ENCODE data around the gene PERM1. TPM values are rescaled to one million over a fixed set of nuclear protein-coding genes. Genes with fewer than 3 reads are reported as not detected.
"Not testable (repeated sequence)": the region's sequence is repeated elsewhere in the genome, so short reads cannot be mapped to it uniquely, and the experiment has no call there.

PERM1 gene
- total RNA-seq, 1 experiment from 2014 or later: 0.39 TPM

GRCh38 chr1:1011396-1011949 lies 29.6 kb upstream of the PERM1 start (continued):
- no peak for TF ChIP-seq JUND (IDR thresholded peaks at IDR 0.05)
- TF ChIP-seq, protein P1, sequence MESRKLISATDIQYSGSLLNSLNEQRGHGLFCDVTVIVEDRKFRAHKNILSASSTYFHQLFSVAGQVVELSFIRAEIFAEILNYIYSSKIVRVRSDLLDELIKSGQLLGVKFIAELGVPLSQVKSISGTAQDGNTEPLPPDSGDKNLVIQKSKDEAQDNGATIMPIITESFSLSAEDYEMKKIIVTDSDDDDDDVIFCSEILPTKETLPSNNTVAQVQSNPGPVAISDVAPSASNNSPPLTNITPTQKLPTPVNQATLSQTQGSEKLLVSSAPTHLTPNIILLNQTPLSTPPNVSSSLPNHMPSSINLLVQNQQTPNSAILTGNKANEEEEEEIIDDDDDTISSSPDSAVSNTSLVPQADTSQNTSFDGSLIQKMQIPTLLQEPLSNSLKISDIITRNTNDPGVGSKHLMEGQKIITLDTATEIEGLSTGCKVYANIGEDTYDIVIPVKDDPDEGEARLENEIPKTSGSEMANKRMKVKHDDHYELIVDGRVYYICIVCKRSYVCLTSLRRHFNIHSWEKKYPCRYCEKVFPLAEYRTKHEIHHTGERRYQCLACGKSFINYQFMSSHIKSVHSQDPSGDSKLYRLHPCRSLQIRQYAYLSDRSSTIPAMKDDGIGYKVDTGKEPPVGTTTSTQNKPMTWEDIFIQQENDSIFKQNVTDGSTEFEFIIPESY (IDR thresholded peaks at IDR 0.05; ENCODE audit: extremely low read depth, insufficient replicate concordance, low read length): no peak
- TF ChIP-seq EZH2phosphoT487 (IDR thresholded peaks at IDR 0.05; ENCODE audit: borderline replicate concordance): no peak
- no peak for TF ChIP-seq SP1 (IDR thresholded peaks at IDR 0.05; ENCODE audit: low read depth)
- TF ChIP-seq EZH2 (IDR thresholded peaks at IDR 0.05): no peak
- TF ChIP-seq YY1 (IDR thresholded peaks at IDR 0.05; ENCODE audit: extremely low read depth, insufficient replicate concordance, low read depth, low read length): no peak
- TF ChIP-seq CEBPB (IDR thresholded peaks at IDR 0.05; ENCODE audit: low read depth): no peak
- TF ChIP-seq POLR2A (IDR thresholded peaks at IDR 0.05; ENCODE audit: borderline replicate concordance, extremely low read depth, insufficient read depth, insufficient read length): no peak

DNA sequence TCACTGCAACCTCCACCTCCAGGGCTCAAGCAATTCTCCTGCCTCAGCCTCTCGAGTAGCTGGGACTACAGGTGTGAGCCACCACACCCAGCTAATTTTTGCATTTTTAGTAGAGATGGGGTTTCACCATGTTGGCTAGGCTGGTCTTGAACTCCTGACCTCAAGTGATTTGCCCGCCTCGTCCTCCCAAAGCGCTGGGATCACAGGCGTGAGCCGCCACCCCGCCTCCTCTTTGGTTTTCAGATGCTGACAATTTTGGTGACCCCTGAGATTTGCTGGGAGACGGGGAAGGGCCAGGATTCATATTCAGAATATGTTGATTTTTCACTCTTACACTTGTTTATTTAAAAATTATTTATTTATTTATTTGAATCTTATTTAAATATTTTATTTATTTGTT lies 28.2 kb upstream of the PERM1 start:
- BruUV-seq (replicated peaks); H3K36me3 ChIP-seq (ENCODE audit: control insufficient read depth in 1 of 2, insufficient read depth in 2 of 2, low read length in 2 of 2); H3K9me3 ChIP-seq (ENCODE audit: control insufficient read depth in 1 of 2, insufficient read depth in 1 of 2, low read depth in 1 of 2, low read length in 2 of 2); H3K4me2 ChIP-seq (ENCODE audit: low read length); RAD21 ChIA-PET (ENCODE audit: low non-redundant PET in 1 of 2, low total read pairs in 2 of 2, uncharacterized antibody in 2 of 2, unreplicated experiment in 2 of 2); POLR2A ChIA-PET; intact Hi-C loops (cut with micrococcal nuclease); H3K9me2 ChIP-seq (ENCODE audit: insufficient read depth); ATAC-seq; H3K4me3 ChIP-seq (replicated peaks in 1 of 2; ENCODE audit: low read depth in 1 of 2, low read length in 2 of 2); CTCF ChIA-PET; H4K20me1 ChIP-seq (ENCODE audit: insufficient read depth); DNase-seq (ENCODE audit: low read depth, low spot score); H3K9ac ChIP-seq (ENCODE audit: low read length); H3K27ac ChIP-seq (ENCODE audit: low read depth, low read length); H3K27me3 ChIP-seq (ENCODE audit: insufficient read depth, low read length); H2AFZ ChIP-seq (ENCODE audit: low read depth, low read length, poor library complexity, severe bottlenecking); H3K79me2 ChIP-seq (ENCODE audit: insufficient read depth, low read length): not testable (repeated sequence)
- H3K4me1 ChIP-seq (ENCODE audit: control insufficient read depth in 1 of 2, insufficient read depth in 2 of 2, low read length in 2 of 2): peaks cover 34 to 48% of the 10 kb centered on the region in 2 experiments

Measured in HCT116 (cell line).